Endodermal cell (in vitro differentiated cells): ENCODE measurements around the gene GSE1. TPM values are rescaled to one million over a fixed set of nuclear protein-coding genes. Genes with fewer than 3 reads are reported as not detected.

Experiments used
- DNase-seq: peaks from one replicate; pipeline ENCODE4 v3.0.0-alpha.2; 2017
- H3K27ac ChIP-seq: 2 replicates; pipeline ENCODE4 v1.5.1; 2013; ENCODE audit warnings: mild to moderate bottlenecking, low read depth, low read length, moderate library complexity
- H3K27me3 ChIP-seq: 2 replicates; pipeline ENCODE4 v1.6.1; 2013; ENCODE audit warnings: mild to moderate bottlenecking, low read length, moderate library complexity; ENCODE audit not compliant: insufficient read depth, control insufficient read depth, poor library complexity, severe bottlenecking
- H3K36me3 ChIP-seq: 2 replicates; pipeline ENCODE4 v1.7.0; 2013; ENCODE audit warnings: mild to moderate bottlenecking, low read length, moderate library complexity; ENCODE audit not compliant: control insufficient read depth, insufficient read depth
- H3K4me1 ChIP-seq: one replicate; pipeline ENCODE4 v1.7.0; 2013; ENCODE audit warnings: low read length; ENCODE audit not compliant: control insufficient read depth, insufficient read depth
- H3K4me3 ChIP-seq: 2 replicates; pipeline ENCODE4 v1.5.1; 2013; ENCODE audit warnings: mild to moderate bottlenecking, low read length, moderate library complexity
- H3K9ac ChIP-seq: 2 replicates; pipeline ENCODE4 v1.6.1; 2013; ENCODE audit warnings: mild to moderate bottlenecking, low read length, moderate library complexity; ENCODE audit not compliant: poor library complexity, severe bottlenecking; ENCODE audit errors: extremely low read depth
- H3K9me3 ChIP-seq: 2 replicates; pipeline ENCODE4 v1.6.1; 2013; ENCODE audit warnings: mild to moderate bottlenecking, low read length, moderate library complexity; ENCODE audit not compliant: control insufficient read depth
- H3K27ac Mint-ChIP-seq: 2 replicates; pipeline ENCODE4 v1.8.0; 2020; ENCODE audit warnings: mixed read lengths
- H3K27me3 Mint-ChIP-seq: 2 replicates; pipeline ENCODE4 v1.8.0; 2021; ENCODE audit warnings: mild to moderate bottlenecking, mixed read lengths; ENCODE audit not compliant: insufficient read depth
- H3K36me3 Mint-ChIP-seq: 2 replicates; pipeline ENCODE4 v1.8.0; 2020; ENCODE audit warnings: low read depth, mixed read lengths
- H3K4me1 Mint-ChIP-seq: 2 replicates; pipeline ENCODE4 v1.8.0; 2020; ENCODE audit warnings: mixed read lengths
- H3K4me3 Mint-ChIP-seq: 2 replicates; pipeline ENCODE4 v1.8.0; 2020; ENCODE audit warnings: mild to moderate bottlenecking, moderate library complexity, mixed read lengths
- H3K9me3 Mint-ChIP-seq: 2 replicates; pipeline ENCODE4 v1.8.0; 2020; ENCODE audit warnings: mild to moderate bottlenecking, mixed read lengths
- WGBS, 2 experiments: methylation state at CpG; one replicate each; pipeline versions ENCODE4 v1.1.5 to v1.1.7; 2013; ENCODE audit warnings: missing lambda C conversion rate in 2 of 2, mixed read lengths in 1 of 2; ENCODE audit not compliant: insufficient coverage in 1 of 2, insufficient read length in 1 of 2; 5-methylcytosine and 5-hydroxymethylcytosine counted together
- total RNA-seq, 2 donors: library from RNA; stranded (reverse); fragmentation: NEBNext Ultra II Directional in 1 of 2; extraction: Animal tissue kit (Norgen Biotek cat#: 25700) in 1 of 2; gene quantifications; 2 replicates in 1 of 2; 3 replicates in 1 of 2; pipeline ENCODE4 v1.2.1, GENCODE V29; 2021
- TF ChIP-seq, protein P1 (sequence below): fragments of 200-600 bp; sonication (generic); conservative IDR thresholded peaks from 2 replicates; pipeline ENCODE4 v1.5.0; 2021; ENCODE audit warnings: antibody characterized with exemption, mild to moderate bottlenecking

Gene GSE1
- total RNA-seq, 2 donors from 2014 or later: 108 to 128 TPM

DNA sequence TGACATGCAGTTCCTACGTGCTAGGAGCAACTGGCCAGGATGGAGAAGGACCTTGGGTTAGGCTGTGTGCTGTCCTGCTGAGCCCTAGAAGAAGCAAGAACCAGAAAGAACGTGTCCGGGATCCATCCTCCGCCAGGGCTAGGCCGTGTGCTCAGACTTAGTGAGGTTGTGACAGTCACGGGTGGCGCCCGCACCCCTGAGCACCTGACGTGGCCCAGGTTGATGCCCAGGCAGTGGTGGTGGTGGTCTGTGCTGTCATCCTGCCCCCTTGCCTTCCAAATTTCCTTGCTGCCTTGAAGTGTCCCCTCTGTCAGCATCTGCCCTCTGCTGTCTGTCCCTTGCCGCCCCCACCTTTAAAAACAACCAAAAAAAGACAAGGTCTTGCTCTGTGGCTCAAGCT lies 4.2 kb upstream of the GSE1 start:
- H3K4me1 Mint-ChIP-seq: peaks cover 49% of the 10 kb centered on the region
- peak overlapping the region; percentile 49 for H3K4me3 Mint-ChIP-seq
- H3K27me3 Mint-ChIP-seq: peaks cover 2% of the 10 kb centered on the region

DNA sequence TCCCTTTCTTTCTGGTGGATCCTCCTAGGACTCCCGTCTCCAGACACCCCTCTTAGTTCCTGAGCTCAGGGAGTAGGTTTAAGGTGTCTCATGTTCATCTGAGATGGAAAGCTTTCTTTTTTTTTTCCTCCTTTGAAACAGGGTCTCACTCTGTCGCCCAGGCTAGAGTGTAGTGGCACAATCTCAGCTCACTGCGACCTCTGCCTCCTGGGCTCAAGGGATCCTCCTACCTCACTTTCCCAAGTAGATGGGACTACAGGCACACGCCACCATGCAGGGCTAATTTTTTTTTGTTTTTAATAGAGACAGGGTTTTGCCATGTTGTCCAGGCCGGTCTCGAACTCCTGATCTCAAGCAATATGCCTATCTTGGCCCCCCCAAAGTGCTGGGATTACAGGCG lies 3.6 kb upstream of the GSE1 start:
- no peaks in the 10 kb centered on the region for H3K9me3 ChIP-seq
- Mint-ChIP-seq H3K36me3 (no peaks in the 10 kb centered on the region), H3K27ac (no peak overlapping the region), H3K27me3 (peaks cover 2% of the 10 kb centered on the region), H3K4me3 (no peak overlapping the region), H3K4me1 (peaks cover 49% of the 10 kb centered on the region), H3K9me3 (no peaks in the 10 kb centered on the region)
- no peak overlapping the region for H3K4me3 ChIP-seq
- no peak for DNase-seq
- H3K4me1 ChIP-seq: peaks cover 26% of the 10 kb centered on the region
- no peaks in the 10 kb centered on the region for H3K36me3 ChIP-seq
- TF ChIP-seq, protein P1, sequence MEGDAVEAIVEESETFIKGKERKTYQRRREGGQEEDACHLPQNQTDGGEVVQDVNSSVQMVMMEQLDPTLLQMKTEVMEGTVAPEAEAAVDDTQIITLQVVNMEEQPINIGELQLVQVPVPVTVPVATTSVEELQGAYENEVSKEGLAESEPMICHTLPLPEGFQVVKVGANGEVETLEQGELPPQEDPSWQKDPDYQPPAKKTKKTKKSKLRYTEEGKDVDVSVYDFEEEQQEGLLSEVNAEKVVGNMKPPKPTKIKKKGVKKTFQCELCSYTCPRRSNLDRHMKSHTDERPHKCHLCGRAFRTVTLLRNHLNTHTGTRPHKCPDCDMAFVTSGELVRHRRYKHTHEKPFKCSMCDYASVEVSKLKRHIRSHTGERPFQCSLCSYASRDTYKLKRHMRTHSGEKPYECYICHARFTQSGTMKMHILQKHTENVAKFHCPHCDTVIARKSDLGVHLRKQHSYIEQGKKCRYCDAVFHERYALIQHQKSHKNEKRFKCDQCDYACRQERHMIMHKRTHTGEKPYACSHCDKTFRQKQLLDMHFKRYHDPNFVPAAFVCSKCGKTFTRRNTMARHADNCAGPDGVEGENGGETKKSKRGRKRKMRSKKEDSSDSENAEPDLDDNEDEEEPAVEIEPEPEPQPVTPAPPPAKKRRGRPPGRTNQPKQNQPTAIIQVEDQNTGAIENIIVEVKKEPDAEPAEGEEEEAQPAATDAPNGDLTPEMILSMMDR: no peak
- no peak overlapping the region for H3K9ac ChIP-seq
- 90 to 96% methylated on average over 5 to 7 of the region's 7 CpGs for WGBS, 2 experiments
- H3K27ac ChIP-seq: no peak overlapping the region
- no peaks in the 10 kb centered on the region for H3K27me3 ChIP-seq

More for the DNA sequence above, 4.2 kb upstream of the GSE1 start:
- H3K9ac ChIP-seq: no peak overlapping the region
- H3K27me3 ChIP-seq: no peaks in the 10 kb centered on the region
- no peak overlapping the region for H3K4me3 ChIP-seq
- H3K9me3 ChIP-seq: no peaks in the 10 kb centered on the region
- WGBS, 2 experiments: 84 to 91% methylated on average over 6 to 10 of the region's 10 CpGs
- DNase-seq: no peak
- H3K36me3 Mint-ChIP-seq: no peaks in the 10 kb centered on the region
- no peaks in the 10 kb centered on the region for H3K9me3 Mint-ChIP-seq
- TF ChIP-seq, protein P1: no peak
- H3K4me1 ChIP-seq: peaks cover 26% of the 10 kb centered on the region
- no peak overlapping the region for H3K27ac Mint-ChIP-seq
- no peaks in the 10 kb centered on the region for H3K36me3 ChIP-seq
- H3K27ac ChIP-seq: no peak overlapping the region

DNA sequence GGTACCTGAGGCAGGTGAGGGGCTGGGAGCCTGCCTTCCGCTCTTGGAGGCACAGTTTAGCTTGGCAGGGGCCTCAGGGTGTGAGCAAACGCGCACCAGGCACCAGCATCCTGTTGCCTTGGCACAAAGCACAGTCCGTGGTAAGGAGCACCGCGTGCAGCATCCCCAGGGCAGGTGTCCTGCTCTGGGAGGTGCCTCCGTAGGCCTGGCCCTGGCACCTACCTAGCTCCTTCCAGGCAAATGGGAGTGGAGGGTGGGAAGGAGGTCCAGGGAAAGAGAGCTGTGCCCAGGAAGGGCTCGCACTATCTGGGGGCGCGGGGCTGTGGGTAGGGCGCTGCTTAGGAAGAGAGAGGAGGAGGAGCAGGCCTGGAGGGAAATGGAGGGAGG lies 3.1 kb upstream of the GSE1 start:
- no peak overlapping the region for H3K9ac ChIP-seq

More for the DNA sequence above, 3.1 kb upstream of the GSE1 start:
- Mint-ChIP-seq H3K27me3 (peaks cover 2% of the 10 kb centered on the region), H3K27ac (no peak overlapping the region), H3K4me3 (no peak overlapping the region), H3K9me3 (no peaks in the 10 kb centered on the region), H3K36me3 (no peaks in the 10 kb centered on the region), H3K4me1 (peaks cover 49% of the 10 kb centered on the region)
- Histone ChIP-seq H3K27me3 (no peaks in the 10 kb centered on the region), H3K4me3 (no peak overlapping the region), H3K36me3 (no peaks in the 10 kb centered on the region), H3K27ac (no peak overlapping the region), H3K4me1 (peaks cover 25% of the 10 kb centered on the region), H3K9me3 (no peaks in the 10 kb centered on the region)
- WGBS, 2 experiments: 60 to 74% methylated on average over 7 to 11 of the region's 11 CpGs
- DNase-seq: peak; percentile 71
- TF ChIP-seq, protein P1: no peak
